Adrenal gland (tissue), 12 donors: ENCODE results near the gene HCFC1. TPM values are rescaled to one million over a fixed set of nuclear protein-coding genes. Genes with fewer than 3 reads are reported as not detected.
A peak's percentile ranks its signal among the peaks of the same experiment; 100 is the strongest.

Experiments used
- DNase-seq, 7 donors: peaks; one replicate each; pipeline ENCODE4 v3.0.0-alpha.2; 2019 to 2020
- H3K27ac ChIP-seq, 5 donors: fragments of 200-600 bp; sonication (generic) in 4 of 5; 1 replicate in 3 of 5; 2 replicates in 2 of 5; pipeline versions ENCODE4 v1.5.1 to v1.8.0; 2016 to 2020; ENCODE audit warnings: mild to moderate bottlenecking in 1 of 5
- H3K27me3 ChIP-seq: fragments of 200-600 bp; 2 replicates; pipeline ENCODE4 v1.8.0; 2021
- H3K36me3 ChIP-seq, 2 donors: fragments of 200-600 bp; replicated peaks in 1 of 2; 1 replicate in 1 of 2; 2 replicates in 1 of 2; pipeline versions ENCODE4 v1.5.1 to v1.8.0; 2018 to 2022
- H3K4me1 ChIP-seq, 2 donors: fragments of 200-600 bp; replicated peaks in 1 of 2; 1 replicate in 1 of 2; 2 replicates in 1 of 2; pipeline versions ENCODE4 v1.5.1 to v1.8.0; 2018 to 2021
- H3K4me3 ChIP-seq, 4 donors: fragments of 200-600 bp; sonication (generic) in 3 of 4; one replicate each; pipeline ENCODE4 v1.5.1; 2016 to 2018
- H3K9me3 ChIP-seq, 3 donors: fragments of 200-600 bp; sonication (generic) in 1 of 3; replicated peaks in 1 of 3; 1 replicate in 2 of 3; 2 replicates in 1 of 3; pipeline versions ENCODE4 v1.5.1 to v1.8.0; 2016 to 2021
- POLR2A ChIP-seq, 2 donors: fragments of 450-650 bp; IDR thresholded peaks; one replicate each; pipeline ENCODE4 v1.6.1; 2017; ENCODE audit warnings: antibody characterized with exemption in 2 of 2, mild to moderate bottlenecking in 2 of 2, moderate library complexity in 1 of 2
- WGBS, 4 donors: extraction: QIAGEN DNeasy Blood & Tissue Kit in 2 of 4; methylation state at CpG; one replicate each; pipeline versions ENCODE4 v1.1.5 to v1.1.7; 2013 to 2017; 5-methylcytosine and 5-hydroxymethylcytosine counted together
- intact Hi-C, 2 donors: fragments of 100-400 bp; cut with DNase I; formaldehyde crosslinking; loops; one replicate each; pipeline versions ENCODE4 v1.14.1 to v1.15.0; 2022 to 2023
- microRNA counts, 2 donors: library from miRNA; unstranded; fragments of <30 nt; microRNA quantifications; one replicate each; lab custom pipeline; 2016
- microRNA-seq, 3 donors: library from miRNA; unstranded; fragments of <30 nt; microRNA quantifications; one replicate each; pipeline ENCODE4, GENCODE V29; 2017 to 2020
- polyA plus RNA-seq, 3 donors: library from polyadenylated mRNA; stranded (reverse); fragments of 200-250 nt in 2 of 3; fragments of 350-450 nt in 1 of 3; fragmentation: Illumina TruSeq in 1 of 3; extraction: RNeasy Lipid Tissue Mini Kit (QIAGEN cat#74804) in 1 of 3; gene quantifications; one replicate each; pipeline ENCODE4 v1.2.3, GENCODE V29; 2013 to 2014
- small RNA-seq, 2 donors: library from RNA; depleted of rRNA; stranded (forward); fragments of <200 nt; gene quantifications; one replicate each; pipeline ENCODE3, GENCODE V24; 2016
- total RNA-seq, 9 donors: library from RNA; depleted of rRNA in 4 of 9; stranded (reverse); fragments of >200 nt in 4 of 9; fragments of 120-200 nt in 1 of 9; fragmentation: NEBNext Ultra II Directional in 1 of 9; extraction: Animal tissue kit (Norgen Biotek cat#: 25700) in 1 of 9; gene quantifications; one replicate each; pipeline versions ENCODE4 v1.1.0 to v1.2.4, GENCODE V29; 2013 to 2023
- TF ChIP-seq, protein P1 (sequence below), 6 experiments: fragments of 450-650 bp in 4 of 6; fragments of 200-600 bp in 2 of 6; sonication (generic) in 1 of 6; IDR thresholded peaks; 1 replicate in 5 of 6; 2 replicates in 1 of 6; pipeline versions ENCODE4 v1.5.1 to v1.8.0; 2016 to 2021; ENCODE audit warnings: antibody characterized with exemption in 6 of 6, mild to moderate bottlenecking in 2 of 6, moderate library complexity in 1 of 6
- donor health status: healthy with polysubstance abuse.
- donor health status: Bipolar disorder and iron deficiency.
- donor health status: DM: yes; HTN: yes; CAD: no.
- donor health status: DM: no; HTN: no; CAD: no.
- donor health status: DM: no; HTN: no; CAD: no.
- donor health status: DM: yes; HTN: yes; CAD: no.

Gene HCFC1
- total and polyA plus RNA-seq, 12 donors: 9.2 to 77.1 (median 54.0) TPM

DNA sequence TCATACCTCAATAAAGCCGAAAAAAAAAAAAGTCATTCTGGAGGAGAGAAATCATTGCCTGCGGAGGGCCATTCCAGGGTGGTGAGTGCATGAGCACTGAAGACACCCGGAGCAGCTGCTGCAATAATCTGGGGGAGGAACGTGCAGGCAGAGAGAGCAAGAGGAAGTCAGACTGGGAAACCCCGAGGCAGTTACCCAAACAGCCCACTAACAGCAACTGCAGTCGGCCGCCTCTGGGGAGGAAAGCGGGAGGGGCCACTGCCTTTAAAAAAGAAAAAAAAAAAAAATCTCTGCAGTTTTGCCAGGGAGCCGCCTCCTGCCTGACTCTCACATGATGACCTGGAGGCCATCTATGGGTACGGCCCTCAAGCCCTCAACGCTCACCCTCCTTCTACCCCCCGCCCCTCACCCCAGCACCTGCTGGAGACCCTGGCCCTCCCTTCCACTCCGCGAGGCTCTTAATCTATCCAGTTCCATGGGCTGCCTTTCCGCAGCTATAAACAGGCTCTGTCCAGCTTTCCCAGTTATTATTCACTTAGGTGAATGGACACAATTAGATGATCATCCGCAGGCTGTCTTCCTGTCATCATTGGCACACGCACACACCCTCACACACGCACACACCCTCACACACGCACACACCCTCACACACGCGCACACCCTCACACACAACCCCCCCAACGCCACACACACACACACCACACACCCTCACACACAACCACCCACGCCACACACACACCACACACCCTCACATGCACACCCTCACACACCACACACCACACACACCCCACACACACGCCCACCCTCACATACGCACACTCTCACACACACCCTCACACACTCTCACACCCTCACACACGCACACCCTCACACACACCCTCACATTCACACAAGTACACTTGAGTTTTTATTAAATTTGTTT is 70.5 kb downstream of the HCFC1 start:
- TF ChIP-seq, protein P1, sequence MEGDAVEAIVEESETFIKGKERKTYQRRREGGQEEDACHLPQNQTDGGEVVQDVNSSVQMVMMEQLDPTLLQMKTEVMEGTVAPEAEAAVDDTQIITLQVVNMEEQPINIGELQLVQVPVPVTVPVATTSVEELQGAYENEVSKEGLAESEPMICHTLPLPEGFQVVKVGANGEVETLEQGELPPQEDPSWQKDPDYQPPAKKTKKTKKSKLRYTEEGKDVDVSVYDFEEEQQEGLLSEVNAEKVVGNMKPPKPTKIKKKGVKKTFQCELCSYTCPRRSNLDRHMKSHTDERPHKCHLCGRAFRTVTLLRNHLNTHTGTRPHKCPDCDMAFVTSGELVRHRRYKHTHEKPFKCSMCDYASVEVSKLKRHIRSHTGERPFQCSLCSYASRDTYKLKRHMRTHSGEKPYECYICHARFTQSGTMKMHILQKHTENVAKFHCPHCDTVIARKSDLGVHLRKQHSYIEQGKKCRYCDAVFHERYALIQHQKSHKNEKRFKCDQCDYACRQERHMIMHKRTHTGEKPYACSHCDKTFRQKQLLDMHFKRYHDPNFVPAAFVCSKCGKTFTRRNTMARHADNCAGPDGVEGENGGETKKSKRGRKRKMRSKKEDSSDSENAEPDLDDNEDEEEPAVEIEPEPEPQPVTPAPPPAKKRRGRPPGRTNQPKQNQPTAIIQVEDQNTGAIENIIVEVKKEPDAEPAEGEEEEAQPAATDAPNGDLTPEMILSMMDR (IDR thresholded peaks at IDR 0.05): no peak
- no peak for TF ChIP-seq POLR2A (IDR thresholded peaks at IDR 0.05)
- Histone ChIP-seq H3K4me1 (no peaks in the 10 kb centered on the region), H3K4me3 (no peak overlapping the region), H3K9me3 (no peaks in the 10 kb centered on the region), H3K27ac (no peak overlapping the region), H3K36me3 (no peaks in the 10 kb centered on the region), H3K27me3 (peaks cover 8% of the 10 kb centered on the region)
- DNase-seq: peak in 6 of 7 donors; percentile 19 to 70 (median 42)
- intact Hi-C loops: no loop called here
- WGBS, 4 donors: 45 to 61% (median 56%) methylated on average over 16 to 26 of the region's 26 CpGs

DNA sequence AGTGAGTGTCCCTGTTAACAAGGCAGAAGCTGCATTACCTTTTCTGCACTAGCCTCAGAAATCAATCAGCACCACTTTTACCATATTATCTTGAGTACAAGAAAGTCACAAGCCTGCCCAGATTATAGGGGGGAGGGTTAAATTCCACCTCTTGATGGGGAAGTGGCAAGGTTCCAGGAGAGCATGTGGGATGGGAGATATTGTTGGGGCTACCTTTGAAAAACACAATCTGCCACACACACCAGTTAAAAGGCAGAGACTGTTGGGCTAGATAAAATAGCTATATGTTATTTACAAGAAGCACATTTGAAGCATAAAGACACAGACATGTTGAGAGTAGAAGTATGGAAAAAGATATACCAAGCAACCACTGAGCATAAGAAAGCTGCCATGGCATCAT is 73.7 kb downstream of the HCFC1 start:
- Histone ChIP-seq H3K4me3 (no peak overlapping the region), H3K4me1 (no peaks in the 10 kb centered on the region), H3K9me3 (no peaks in the 10 kb centered on the region), H3K36me3 (no peaks in the 10 kb centered on the region), H3K27ac (no peak overlapping the region), H3K27me3 (no peaks in the 10 kb centered on the region)
- no peak for TF ChIP-seq POLR2A (IDR thresholded peaks at IDR 0.05)
- TF ChIP-seq, protein P1 (IDR thresholded peaks at IDR 0.05): no peak
- intact Hi-C loops: no loop called here
- no peak for DNase-seq

MicroRNA genes within 50 kb of the gene (microRNA counts, 767-probe panel; counts per million panel counts)
- 0 counts per million in 2 donors for microRNA hsa-miR-718 (lab: Ali Mortazavi, UCI)

Small RNA genes within 50 kb of the gene (microRNA-seq; reads per million reads assigned to microRNA genes)
- 0 reads per million in 3 donors for gene MIR3202-1
- gene MIR3202-2: 0 reads per million in 3 donors
- gene MIR718: 0 reads per million in 3 donors

Small RNA genes within 50 kb of the gene (small RNA-seq; reads per million reads assigned to genes)
- gene MIR3202-1: 0.25 to 0.36 reads per million in 2 donors

Other genes starting within 250 kb of the HCFC1 start
- 100 to 1,000 TPM; 168 to 343 (median 285) TPM for gene BCAP31, start 247.4 kb downstream of the HCFC1 start, total RNA-seq
- 100 to 1,000 TPM; 121 to 274 (median 218) TPM for gene BCAP31, start 247.4 kb downstream of the HCFC1 start, polyA plus RNA-seq
- gene ABCD1, start 247.0 kb downstream of the HCFC1 start, total RNA-seq: 10 to 100 TPM; 29.6 to 78.0 (median 51.0) TPM
- 10 to 100 TPM; 29.7 to 58.6 (median 42.3) TPM for gene ABCD1, start 247.0 kb downstream of the HCFC1 start, polyA plus RNA-seq
- gene PLXNB3, start 207.6 kb downstream of the HCFC1 start, total RNA-seq: 100 to 1,000 TPM in 1 of 9 donors, 10 to 100 TPM in 7, 1 to 10 TPM in 1; 1.1 to 103 (median 34.9) TPM
- 100 to 1,000 TPM in 1 of 3 donors, 10 to 100 TPM in 2; 21.7 to 119 (median 87.3) TPM for gene PLXNB3, start 207.6 kb downstream of the HCFC1 start, polyA plus RNA-seq
- 1 to 10 TPM in 5 of 9 donors, under 1 TPM in 3, not detected in 1; 0.14 to 2.9 (median 1.3) TPM for gene SRPK3, start 190.8 kb downstream of the HCFC1 start, total RNA-seq
- gene SRPK3, start 190.8 kb downstream of the HCFC1 start, polyA plus RNA-seq: 10 to 100 TPM in 1 of 3 donors, 1 to 10 TPM in 1, under 1 TPM in 1; 0.31 to 20.5 (median 4.9) TPM
- gene IDH3G, start 177.4 kb downstream of the HCFC1 start, total RNA-seq: 100 to 1,000 TPM in 2 of 9 donors, 10 to 100 TPM in 7; 68.4 to 144 (median 83.1) TPM
- 100 to 1,000 TPM in 2 of 3 donors, 10 to 100 TPM in 1; 73.9 to 112 (median 111) TPM for gene IDH3G, start 177.4 kb downstream of the HCFC1 start, polyA plus RNA-seq
- 100 to 1,000 TPM; 162 to 609 (median 366) TPM for gene SSR4, start 177.2 kb downstream of the HCFC1 start, total RNA-seq
- 1,000 to 10,000 TPM in 1 of 3 donors, 100 to 1,000 TPM in 2; 195 to 1,349 (median 921) TPM for gene SSR4, start 177.2 kb downstream of the HCFC1 start, polyA plus RNA-seq
- 1 to 10 TPM in 8 of 9 donors, under 1 TPM in 1; 0.69 to 8.8 (median 3.4) TPM for gene PDZD4, start 141.3 kb downstream of the HCFC1 start, total RNA-seq
- 10 to 100 TPM in 1 of 3 donors, 1 to 10 TPM in 2; 3.0 to 39.2 (median 9.5) TPM for gene PDZD4, start 141.3 kb downstream of the HCFC1 start, polyA plus RNA-seq
- 10 to 100 TPM in 3 of 9 donors, 1 to 10 TPM in 4, under 1 TPM in 2; 0.52 to 50.1 (median 2.7) TPM for gene L1CAM, start 85.6 kb downstream of the HCFC1 start, total RNA-seq
- gene L1CAM, start 85.6 kb downstream of the HCFC1 start, polyA plus RNA-seq: 10 to 100 TPM in 2 of 3 donors, 1 to 10 TPM in 1; 8.9 to 34.1 (median 14.5) TPM
- 1 to 10 TPM in 1 of 9 donors, under 1 TPM in 8; 0.11 to 1.1 (median 0.57) TPM for gene AVPR2, start 67.1 kb downstream of the HCFC1 start, total RNA-seq
- gene AVPR2, start 67.1 kb downstream of the HCFC1 start, polyA plus RNA-seq: 1 to 10 TPM in 2 of 3 donors, not detected in 1; 1.0 to 1.6 TPM
- gene ARHGAP4, start 45.6 kb downstream of the HCFC1 start, total RNA-seq: 10 to 100 TPM; 22.4 to 67.8 (median 45.0) TPM
- 100 to 1,000 TPM in 2 of 3 donors, 1 to 10 TPM in 1; 1.5 to 316 (median 118) TPM for gene ARHGAP4, start 45.6 kb downstream of the HCFC1 start, polyA plus RNA-seq
- 100 to 1,000 TPM in 3 of 9 donors, 10 to 100 TPM in 6; 60.0 to 159 (median 93.2) TPM for gene NAA10, start 36.8 kb downstream of the HCFC1 start, total RNA-seq
- 100 to 1,000 TPM; 121 to 287 (median 228) TPM for gene NAA10, start 36.8 kb downstream of the HCFC1 start, polyA plus RNA-seq
- gene RENBP, start 27.2 kb downstream of the HCFC1 start, total RNA-seq: 10 to 100 TPM; 15.5 to 37.4 (median 24.6) TPM
- gene RENBP, start 27.2 kb downstream of the HCFC1 start, polyA plus RNA-seq: 10 to 100 TPM in 2 of 3 donors, 1 to 10 TPM in 1; 5.4 to 69.6 (median 27.6) TPM
- 10 to 100 TPM in 7 of 9 donors, 1 to 10 TPM in 2; 5.7 to 29.2 (median 16.7) TPM for gene TMEM187, start 936 bp upstream of the HCFC1 start, total RNA-seq
- 1 to 10 TPM; 4.0 to 6.8 (median 5.3) TPM for gene TMEM187, start 936 bp upstream of the HCFC1 start, polyA plus RNA-seq
- 100 to 1,000 TPM in 4 of 9 donors, 10 to 100 TPM in 5; 48.2 to 142 (median 98.0) TPM for gene IRAK1, start 48.1 kb upstream of the HCFC1 start, total RNA-seq
- 10 to 100 TPM; 36.9 to 70.1 (median 63.4) TPM for gene IRAK1, start 48.1 kb upstream of the HCFC1 start, polyA plus RNA-seq
- gene MECP2, start 125.9 kb upstream of the HCFC1 start, total RNA-seq: 10 to 100 TPM; 16.9 to 67.7 (median 60.2) TPM
- gene MECP2, start 125.9 kb upstream of the HCFC1 start, polyA plus RNA-seq: 10 to 100 TPM; 23.3 to 28.6 (median 24.5) TPM
- not detected for gene OPN1LW, start 172.4 kb upstream of the HCFC1 start, total RNA-seq
- gene OPN1LW, start 172.4 kb upstream of the HCFC1 start, polyA plus RNA-seq: not detected
- gene OPN1MW, start 210.8 kb upstream of the HCFC1 start, total RNA-seq: not detected
- not detected for gene OPN1MW, start 210.8 kb upstream of the HCFC1 start, polyA plus RNA-seq
- not detected for gene OPN1MW2, start 247.9 kb upstream of the HCFC1 start, total RNA-seq
- gene OPN1MW2, start 247.9 kb upstream of the HCFC1 start, polyA plus RNA-seq: not detected